GM06990 (cell line): ENCODE data around the gene CYS1.

ENCODE experiments used
- DNase-seq: peaks from one replicate; pipeline ENCODE4 v3.0.0-alpha.2; 2011; ENCODE audit not compliant: insufficient read length; ENCODE audit errors: extremely low read depth
- H3K27me3 ChIP-seq: replicated peaks from 2 replicates; pipeline ENCODE4 v1.6.0; 2011; ENCODE audit warnings: low read length; ENCODE audit not compliant: control insufficient read depth, insufficient read depth
- H3K36me3 ChIP-seq: 2 replicates; pipeline ENCODE4 v1.5.1; 2011; ENCODE audit warnings: low read length; ENCODE audit not compliant: control insufficient read depth, insufficient read depth
- H3K4me3 ChIP-seq: replicated peaks from 2 replicates; pipeline ENCODE4 v1.5.1; 2011; ENCODE audit warnings: low read depth, mild to moderate bottlenecking, control low read depth, low read length
- TF ChIP-seq, protein P1 (sequence below): IDR thresholded peaks from 2 replicates; pipeline ENCODE4 v1.5.1; 2011; ENCODE audit warnings: low read length, control low read depth, mild to moderate bottlenecking, inconsistent platforms; ENCODE audit not compliant: insufficient read depth, poor library complexity, severe bottlenecking

Gene CYS1

DNA sequence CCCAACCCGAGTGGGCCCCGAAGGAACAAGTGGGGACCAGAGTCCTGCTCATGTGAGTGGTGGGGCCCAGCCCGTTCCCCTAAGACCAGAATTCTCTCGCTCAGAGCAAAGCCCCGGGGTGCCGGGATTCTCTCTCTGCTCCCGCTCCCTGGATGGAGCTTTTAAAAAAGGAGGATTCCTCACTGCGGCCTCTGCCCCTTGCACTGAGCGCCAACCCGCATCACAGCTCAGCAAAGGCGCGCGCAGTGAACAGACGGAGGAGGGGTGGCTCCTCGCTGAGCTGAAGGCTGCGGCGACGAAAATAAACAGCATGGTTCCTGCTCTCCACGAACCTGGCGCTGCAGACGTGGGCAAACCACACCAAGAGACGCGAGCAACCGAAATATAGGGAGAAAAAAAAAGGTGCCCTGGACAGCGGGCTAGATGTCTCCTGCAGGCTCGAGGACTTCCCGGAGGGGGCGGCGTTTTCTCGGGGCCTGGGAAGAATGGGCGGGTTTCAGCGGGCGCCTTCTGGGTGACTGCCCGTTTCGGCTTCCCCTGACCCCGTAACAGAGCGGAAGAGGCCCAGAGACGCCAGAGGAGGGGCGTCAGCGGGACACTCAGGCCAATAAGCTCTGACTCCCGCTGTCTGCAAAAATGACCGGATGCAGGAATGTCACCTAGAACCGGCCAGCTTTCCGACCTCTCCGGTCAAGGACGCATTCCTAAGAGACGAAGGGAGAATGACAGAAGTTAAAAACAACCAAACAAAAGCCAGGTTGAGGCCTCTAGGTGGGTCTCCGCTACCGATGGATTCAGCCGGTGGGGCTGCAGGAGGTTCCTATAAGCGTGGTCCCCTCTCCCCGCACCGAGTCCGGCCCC, 37.7 kb downstream of the CYS1 start:
- Histone ChIP-seq H3K4me3 (no peak overlapping the region), H3K27me3 (no peaks in the 10 kb centered on the region; the same call in none of the 2 replicates), H3K36me3 (no peaks in the 10 kb centered on the region)
- TF ChIP-seq, protein P1, sequence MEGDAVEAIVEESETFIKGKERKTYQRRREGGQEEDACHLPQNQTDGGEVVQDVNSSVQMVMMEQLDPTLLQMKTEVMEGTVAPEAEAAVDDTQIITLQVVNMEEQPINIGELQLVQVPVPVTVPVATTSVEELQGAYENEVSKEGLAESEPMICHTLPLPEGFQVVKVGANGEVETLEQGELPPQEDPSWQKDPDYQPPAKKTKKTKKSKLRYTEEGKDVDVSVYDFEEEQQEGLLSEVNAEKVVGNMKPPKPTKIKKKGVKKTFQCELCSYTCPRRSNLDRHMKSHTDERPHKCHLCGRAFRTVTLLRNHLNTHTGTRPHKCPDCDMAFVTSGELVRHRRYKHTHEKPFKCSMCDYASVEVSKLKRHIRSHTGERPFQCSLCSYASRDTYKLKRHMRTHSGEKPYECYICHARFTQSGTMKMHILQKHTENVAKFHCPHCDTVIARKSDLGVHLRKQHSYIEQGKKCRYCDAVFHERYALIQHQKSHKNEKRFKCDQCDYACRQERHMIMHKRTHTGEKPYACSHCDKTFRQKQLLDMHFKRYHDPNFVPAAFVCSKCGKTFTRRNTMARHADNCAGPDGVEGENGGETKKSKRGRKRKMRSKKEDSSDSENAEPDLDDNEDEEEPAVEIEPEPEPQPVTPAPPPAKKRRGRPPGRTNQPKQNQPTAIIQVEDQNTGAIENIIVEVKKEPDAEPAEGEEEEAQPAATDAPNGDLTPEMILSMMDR: no peak
- no peak for DNase-seq

DNA sequence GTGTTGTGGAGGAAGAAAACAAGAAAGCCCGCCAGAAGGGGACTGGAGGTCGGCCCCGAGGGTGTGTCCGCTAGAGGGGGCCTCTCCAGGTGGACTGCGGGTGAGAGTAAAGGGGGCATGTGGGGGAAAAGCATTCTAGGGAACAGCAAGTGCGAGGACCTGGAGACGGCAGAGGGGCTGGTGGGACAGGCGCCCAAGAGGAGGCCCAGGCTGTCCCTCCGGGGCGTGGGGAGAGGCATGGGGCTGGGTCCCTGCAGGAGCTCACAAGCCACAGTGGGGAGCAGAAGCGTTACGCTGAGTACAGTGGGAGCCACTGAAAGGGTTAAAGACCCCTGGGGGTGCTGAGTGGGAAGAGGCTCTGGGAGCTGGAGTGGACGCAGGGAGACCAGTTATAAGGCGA, 38.5 kb downstream of the CYS1 start:
- DNase-seq: no peak
- no peaks in the 10 kb centered on the region for H3K36me3 ChIP-seq
- H3K27me3 ChIP-seq: no peaks in the 10 kb centered on the region; the same call in none of the 2 replicates
- H3K4me3 ChIP-seq: no peak overlapping the region
- TF ChIP-seq, protein P1: no peak

DNA sequence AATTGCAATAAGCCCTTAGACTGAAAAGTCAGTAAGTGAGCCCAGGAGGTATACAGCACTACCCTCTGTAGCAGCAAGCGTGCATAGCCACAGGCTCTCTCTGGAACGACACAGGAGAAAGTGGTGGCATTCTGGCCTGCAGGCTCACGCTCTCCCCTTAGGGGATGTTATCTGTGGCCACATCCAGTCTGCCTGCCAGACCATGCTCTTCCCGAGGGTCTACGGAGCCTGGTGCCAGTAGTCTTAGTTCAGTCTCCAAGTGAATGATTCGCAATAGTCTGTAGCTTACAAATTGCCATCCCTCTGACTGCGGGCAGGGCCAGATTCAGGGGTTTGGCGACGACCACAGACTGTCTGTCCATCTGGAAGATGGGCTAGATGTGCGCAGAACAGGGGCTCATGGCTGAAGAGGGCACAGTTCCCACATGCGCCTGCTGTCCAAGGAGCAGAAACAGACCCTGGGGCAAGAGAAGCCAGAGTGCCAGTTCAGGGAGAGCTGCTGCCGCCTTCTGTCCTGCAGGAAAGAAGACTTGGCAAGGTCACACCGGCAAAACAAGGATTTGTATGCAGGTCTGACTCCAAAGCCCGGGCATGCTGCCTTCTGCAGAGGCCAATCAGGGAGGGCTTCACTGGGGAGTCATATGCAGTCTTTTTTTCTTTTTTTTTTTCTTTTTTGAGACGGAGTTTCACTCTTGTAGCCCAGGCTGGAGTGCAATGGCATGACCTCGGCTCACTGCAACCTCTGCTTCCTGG, 40.4 kb downstream of the CYS1 start:
- Histone ChIP-seq H3K27me3 (no peaks in the 10 kb centered on the region; the same call in none of the 2 replicates), H3K4me3 (no peak overlapping the region), H3K36me3 (no peaks in the 10 kb centered on the region)
- TF ChIP-seq, protein P1: no peak
- no peak for DNase-seq

DNA sequence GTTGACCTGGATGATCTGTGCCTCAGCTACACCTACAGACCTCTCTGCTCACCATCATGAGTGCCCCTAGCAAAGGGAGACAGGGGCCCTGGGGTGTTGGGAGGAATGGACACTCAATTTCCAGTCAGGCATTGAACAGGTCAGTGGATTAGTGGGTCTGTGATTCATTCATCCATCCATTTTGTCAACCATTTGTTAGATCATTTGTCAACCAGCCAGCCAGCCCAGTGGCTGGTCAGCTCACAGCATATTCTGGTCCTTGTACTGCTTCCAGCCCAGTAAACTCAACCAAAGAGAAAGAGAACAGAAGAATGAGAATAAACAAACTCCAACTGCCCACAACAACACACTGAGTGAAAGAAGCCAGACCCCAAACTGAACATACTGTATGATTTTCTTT, 41.5 kb downstream of the CYS1 start:
- H3K27me3 ChIP-seq: no peaks in the 10 kb centered on the region; the same call in none of the 2 replicates

DNA sequence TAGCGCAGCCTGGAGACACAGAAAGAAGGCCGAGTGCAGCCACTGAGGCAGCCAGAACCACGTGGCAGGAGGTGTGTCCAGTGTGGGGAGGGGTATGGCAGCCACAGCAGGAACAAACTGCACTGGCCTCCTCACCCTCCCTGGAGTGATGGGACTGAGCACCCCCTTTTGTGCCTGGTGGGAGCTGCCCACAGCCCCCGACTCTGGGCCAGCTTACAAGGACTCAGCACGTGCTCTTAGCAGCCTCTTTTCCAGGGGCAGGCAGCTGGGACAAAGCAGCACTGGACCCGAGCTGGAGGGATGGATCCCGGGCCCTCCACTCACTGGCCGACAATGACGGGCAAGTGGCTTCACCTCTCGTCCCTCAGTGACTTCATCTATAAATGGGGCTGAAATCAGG, 42.1 kb downstream of the CYS1 start:
- no peaks in the 10 kb centered on the region for H3K36me3 ChIP-seq
- no peak for DNase-seq
- no peak overlapping the region for H3K4me3 ChIP-seq
- TF ChIP-seq, protein P1: no peak
- H3K27me3 ChIP-seq: no peaks in the 10 kb centered on the region; the same call in none of the 2 replicates

More for the DNA sequence above, 41.5 kb downstream of the CYS1 start:
- H3K36me3 ChIP-seq: no peaks in the 10 kb centered on the region
- no peak for DNase-seq
- TF ChIP-seq, protein P1: no peak
- H3K4me3 ChIP-seq: no peak overlapping the region
